ENCODE results near the gene GNPAT.

Gene GNPAT

GRCh38 chr1:231318015-231318355 lies 77.0 kb downstream of the GNPAT start:
- in situ Hi-C loops (cut with HindIII; ENCODE audit: low sequenced_read_pairs): no loop called here
- no peak overlapping the region for H3K4me3 ChIP-seq (ENCODE audit: low read depth, low read length)
- no peak for DNase-seq (ENCODE audit: low read depth)
- no peak for TF ChIP-seq CTCF (IDR thresholded peaks at IDR 0.05; ENCODE audit: low read depth, low read length, missing control alignments)

GRCh38 chr1:231318568-231318967 lies 77.6 kb downstream of the GNPAT start:
- in situ Hi-C loops (cut with HindIII; ENCODE audit: low sequenced_read_pairs): no loop called here
- DNase-seq (ENCODE audit: low read depth): no peak
- no peak overlapping the region for H3K4me3 ChIP-seq (ENCODE audit: low read depth, low read length)
- TF ChIP-seq CTCF (IDR thresholded peaks at IDR 0.05; ENCODE audit: low read depth, low read length, missing control alignments): no peak

GRCh38 chr1:231319080-231319479 lies 78.1 kb downstream of the GNPAT start:
- no peak for TF ChIP-seq CTCF (IDR thresholded peaks at IDR 0.05; ENCODE audit: low read depth, low read length, missing control alignments)
- no peak overlapping the region for H3K4me3 ChIP-seq (ENCODE audit: low read depth, low read length)
- no peak for DNase-seq (ENCODE audit: low read depth)
- in situ Hi-C loops (cut with HindIII; ENCODE audit: low sequenced_read_pairs): no loop called here

GRCh38 chr1:231322880-231323530 lies 82.0 kb downstream of the GNPAT start:
- TF ChIP-seq CTCF (IDR thresholded peaks at IDR 0.05; ENCODE audit: low read depth, low read length, missing control alignments): peak; percentile 20
- in situ Hi-C loops (cut with HindIII; ENCODE audit: low sequenced_read_pairs): no loop called here
- no peak overlapping the region for H3K4me3 ChIP-seq (ENCODE audit: low read depth, low read length)
- DNase-seq (ENCODE audit: low read depth): no peak

- no peak for DNase-seq (ENCODE audit: low read depth)
- H3K4me3 ChIP-seq (ENCODE audit: low read depth, low read length): no peak overlapping the region
- in situ Hi-C loops (cut with HindIII; ENCODE audit: low sequenced_read_pairs): no loop called here
- no peak for TF ChIP-seq CTCF (IDR thresholded peaks at IDR 0.05; ENCODE audit: low read depth, low read length, missing control alignments)
Observed at GRCh38 chr1:231324660-231325059, 83.6 kb downstream of the GNPAT start.

- in situ Hi-C loops (cut with HindIII; ENCODE audit: low sequenced_read_pairs): no loop called here
- no peak for DNase-seq (ENCODE audit: low read depth)
- no peak for TF ChIP-seq CTCF (IDR thresholded peaks at IDR 0.05; ENCODE audit: low read depth, low read length, missing control alignments)
- H3K4me3 ChIP-seq (ENCODE audit: low read depth, low read length): no peak overlapping the region
Observed at GRCh38 chr1:231326248-231326647, 85.2 kb downstream of the GNPAT start.
